ENCODE results near the gene VSNL1. TPM values are rescaled to one million over a fixed set of nuclear protein-coding genes. Genes with fewer than 3 reads are reported as not detected.

The VSNL1 gene
- total RNA-seq, 2 experiments from 2014 or later, result not detected

DNA sequence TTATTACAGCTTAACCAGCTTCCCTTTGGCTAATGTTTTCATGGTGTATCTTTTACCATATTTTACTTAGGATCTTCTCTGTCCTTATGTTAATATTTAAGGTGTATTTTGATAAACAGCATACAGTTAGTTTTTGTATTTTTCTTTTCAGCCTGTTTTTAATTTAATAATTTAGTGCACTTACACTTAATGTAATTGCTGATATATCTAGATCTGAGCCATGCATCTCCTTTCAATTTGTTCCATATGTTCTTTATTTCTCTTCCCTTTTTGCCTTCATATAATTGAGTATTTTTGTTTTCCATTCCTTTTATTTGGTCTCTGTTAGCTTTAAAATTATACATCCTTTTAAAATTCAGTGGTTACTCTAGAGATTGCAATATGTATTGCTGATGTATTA lies 134.3 kb downstream of the VSNL1 start:
- no peak for DNase-seq
- H3K4me1 Mint-ChIP-seq (ENCODE audit: low read depth), result no peaks in the 10 kb centered on the region
- H3K27ac Mint-ChIP-seq, result no peak overlapping the region
- H3K9me3 Mint-ChIP-seq, result no peaks in the 10 kb centered on the region
- H3K36me3 Mint-ChIP-seq (ENCODE audit: low read depth), result peaks cover 21% of the 10 kb centered on the region
- intact Hi-C loops (cut with micrococcal nuclease), result no loop called here
- no peak for ATAC-seq
- POLR2A ChIA-PET, result no interaction called here
- TF ChIP-seq, protein P1, sequence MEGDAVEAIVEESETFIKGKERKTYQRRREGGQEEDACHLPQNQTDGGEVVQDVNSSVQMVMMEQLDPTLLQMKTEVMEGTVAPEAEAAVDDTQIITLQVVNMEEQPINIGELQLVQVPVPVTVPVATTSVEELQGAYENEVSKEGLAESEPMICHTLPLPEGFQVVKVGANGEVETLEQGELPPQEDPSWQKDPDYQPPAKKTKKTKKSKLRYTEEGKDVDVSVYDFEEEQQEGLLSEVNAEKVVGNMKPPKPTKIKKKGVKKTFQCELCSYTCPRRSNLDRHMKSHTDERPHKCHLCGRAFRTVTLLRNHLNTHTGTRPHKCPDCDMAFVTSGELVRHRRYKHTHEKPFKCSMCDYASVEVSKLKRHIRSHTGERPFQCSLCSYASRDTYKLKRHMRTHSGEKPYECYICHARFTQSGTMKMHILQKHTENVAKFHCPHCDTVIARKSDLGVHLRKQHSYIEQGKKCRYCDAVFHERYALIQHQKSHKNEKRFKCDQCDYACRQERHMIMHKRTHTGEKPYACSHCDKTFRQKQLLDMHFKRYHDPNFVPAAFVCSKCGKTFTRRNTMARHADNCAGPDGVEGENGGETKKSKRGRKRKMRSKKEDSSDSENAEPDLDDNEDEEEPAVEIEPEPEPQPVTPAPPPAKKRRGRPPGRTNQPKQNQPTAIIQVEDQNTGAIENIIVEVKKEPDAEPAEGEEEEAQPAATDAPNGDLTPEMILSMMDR (IDR thresholded peaks at IDR 0.05), result no peak
- no peak overlapping the region for H3K4me3 Mint-ChIP-seq
- CTCF ChIA-PET, result interaction anchor here (14.1 kb wide), 1 partner anchor 31 kb away, joined by 136 read pairs; no protein-coding TSS in a partner anchor
- no peaks in the 10 kb centered on the region for H3K27me3 Mint-ChIP-seq

DNA sequence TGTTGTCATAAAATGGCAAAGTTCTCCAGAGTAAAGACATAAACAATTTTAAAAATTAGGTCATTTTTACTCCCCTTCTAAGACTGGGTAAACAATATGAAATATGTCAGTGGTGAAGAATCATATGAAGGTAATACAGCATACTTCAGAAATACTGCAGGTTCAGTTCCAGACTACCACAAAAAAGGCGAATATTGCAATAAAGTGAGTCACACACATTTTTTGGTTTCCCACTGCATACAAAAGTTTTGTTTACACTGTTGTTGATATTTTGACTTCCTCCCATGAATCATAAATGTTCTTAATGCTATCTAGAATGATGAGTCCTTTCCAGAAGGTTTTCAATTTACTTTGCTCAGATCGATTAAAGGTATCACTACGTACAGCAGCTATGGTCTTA lies 139.6 kb downstream of the VSNL1 start:
- TF ChIP-seq, protein P1 (IDR thresholded peaks at IDR 0.05), result no peak
- intact Hi-C loops (cut with micrococcal nuclease), result no loop called here
- ATAC-seq, result no peak
- no peak overlapping the region for H3K4me3 Mint-ChIP-seq
- H3K36me3 Mint-ChIP-seq (ENCODE audit: low read depth), result peaks cover 43% of the 10 kb centered on the region
- ChIA-PET POLR2A (no interaction called here), CTCF (interaction anchor here (2.5 kb wide), 1 partner anchor 9 kb away, joined by 17 read pairs; no protein-coding TSS in a partner anchor)
- no peaks in the 10 kb centered on the region for H3K27me3 Mint-ChIP-seq
- DNase-seq, result no peak
- H3K9me3 Mint-ChIP-seq, result no peaks in the 10 kb centered on the region
- H3K27ac Mint-ChIP-seq, result no peak overlapping the region
- no peaks in the 10 kb centered on the region for H3K4me1 Mint-ChIP-seq (ENCODE audit: low read depth)

DNA sequence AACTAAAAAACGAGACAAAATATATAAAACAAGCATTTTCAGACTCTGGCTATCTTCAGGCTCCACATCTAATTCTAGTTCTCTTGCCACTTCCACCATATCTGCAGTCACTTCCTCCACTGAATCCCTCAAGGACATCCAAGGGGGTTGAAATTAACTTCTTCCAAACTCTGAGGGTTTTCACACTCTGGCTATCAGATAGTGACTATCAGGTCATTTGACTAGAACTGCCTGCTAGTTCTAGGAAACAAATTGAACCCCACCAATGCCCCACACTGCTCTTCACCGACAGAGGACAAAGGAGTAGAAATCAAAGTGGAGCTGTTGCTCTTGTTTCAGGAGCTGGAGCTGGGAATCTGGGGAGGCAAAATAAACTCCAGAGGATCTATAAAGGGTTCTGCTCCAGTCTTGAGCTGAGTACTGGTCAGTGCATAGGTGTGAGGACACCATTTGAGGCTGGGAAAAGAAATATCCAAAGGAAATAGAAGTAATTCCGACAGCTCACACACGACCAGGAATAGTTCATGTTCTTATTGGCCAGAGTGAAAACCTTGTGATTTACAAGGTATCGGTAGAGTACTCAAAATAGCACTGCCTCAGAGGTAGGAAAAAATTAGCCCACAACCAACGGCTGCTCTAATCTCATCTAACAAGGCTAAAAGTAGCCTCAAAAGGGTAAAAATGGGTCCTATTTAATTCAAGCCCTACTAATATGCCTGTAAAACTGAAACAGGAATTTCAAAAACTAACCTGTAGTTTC lies 141.8 kb downstream of the VSNL1 start:
- TF ChIP-seq, protein P1 (IDR thresholded peaks at IDR 0.05), result no peak
- H3K27ac Mint-ChIP-seq, result no peak overlapping the region
- ATAC-seq (no peak), DNase-seq (no peak)
- ChIA-PET POLR2A (no interaction called here), CTCF (interaction anchor here (0.9 to 1.4 kb wide), 3 partner anchors 9 to 36 kb away, joined by 3 to 7 read pairs (median 3); no protein-coding TSS in a partner anchor)
- H3K9me3 Mint-ChIP-seq, result no peaks in the 10 kb centered on the region
- intact Hi-C loops (cut with micrococcal nuclease), result no loop called here
- H3K4me3 Mint-ChIP-seq, result no peak overlapping the region
- peaks cover 46% of the 10 kb centered on the region for H3K36me3 Mint-ChIP-seq (ENCODE audit: low read depth)
- H3K27me3 Mint-ChIP-seq, result no peaks in the 10 kb centered on the region
- H3K4me1 Mint-ChIP-seq (ENCODE audit: low read depth), result no peaks in the 10 kb centered on the region

DNA sequence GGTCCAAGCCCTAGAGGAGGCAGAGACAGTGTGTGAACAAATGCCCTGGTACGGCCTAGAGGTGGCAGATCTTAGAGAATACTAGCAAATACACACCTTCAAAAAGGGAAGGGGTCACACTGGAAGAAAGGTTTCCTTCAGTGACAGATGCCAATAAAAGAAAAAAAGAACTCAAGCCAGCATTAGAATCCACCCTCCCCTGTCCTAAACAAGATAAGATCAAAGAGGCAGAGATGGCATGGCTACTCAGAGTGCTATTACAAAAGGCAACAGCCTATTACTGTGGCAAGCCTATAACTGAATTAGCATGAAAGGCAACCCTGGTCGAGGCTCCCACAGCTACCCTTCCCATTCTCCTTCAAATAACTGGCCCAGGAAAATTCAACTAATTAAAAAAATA lies 143.5 kb downstream of the VSNL1 start:
- intact Hi-C loops (cut with micrococcal nuclease), result no loop called here

DNA sequence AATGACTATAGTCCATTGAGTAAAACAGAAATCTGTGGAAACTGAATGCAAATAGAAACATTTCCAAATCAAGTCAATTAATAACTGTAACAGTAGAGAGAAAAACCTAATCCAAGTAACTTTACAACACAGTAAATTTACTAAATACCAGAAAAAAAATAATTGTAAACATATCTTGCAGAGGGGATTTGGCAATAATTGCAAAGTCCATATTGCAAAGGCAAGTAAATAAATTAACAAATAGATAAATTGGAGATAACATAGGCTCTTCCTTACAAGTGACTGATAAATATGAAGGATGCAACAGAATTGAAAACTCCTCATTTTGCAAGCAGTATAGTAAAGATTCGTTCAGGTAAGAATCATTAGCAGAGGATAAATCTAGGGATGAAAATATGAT lies 148.1 kb downstream of the VSNL1 start:
- DNase-seq (no peak), ATAC-seq (no peak)
- H3K4me3 Mint-ChIP-seq, result no peak overlapping the region
- no peaks in the 10 kb centered on the region for H3K27me3 Mint-ChIP-seq
- ChIA-PET POLR2A (no interaction called here), CTCF (no interaction called here)
- intact Hi-C loops (cut with micrococcal nuclease), result no loop called here
- H3K4me1 Mint-ChIP-seq (ENCODE audit: low read depth), result no peaks in the 10 kb centered on the region
- TF ChIP-seq, protein P1 (IDR thresholded peaks at IDR 0.05), result no peak
- H3K27ac Mint-ChIP-seq, result no peak overlapping the region
- H3K9me3 Mint-ChIP-seq, result no peaks in the 10 kb centered on the region
- H3K36me3 Mint-ChIP-seq (ENCODE audit: low read depth), result peaks cover 53% of the 10 kb centered on the region

More for the DNA sequence above, 143.5 kb downstream of the VSNL1 start:
- POLR2A ChIA-PET, result no interaction called here
- CTCF ChIA-PET, result no interaction called here
- H3K4me3 Mint-ChIP-seq, result no peak overlapping the region
- TF ChIP-seq, protein P1 (IDR thresholded peaks at IDR 0.05), result no peak
- no peaks in the 10 kb centered on the region for H3K4me1 Mint-ChIP-seq (ENCODE audit: low read depth)
- ATAC-seq (no peak), DNase-seq (no peak)
- H3K27me3 Mint-ChIP-seq, result no peaks in the 10 kb centered on the region
- H3K36me3 Mint-ChIP-seq (ENCODE audit: low read depth), result peaks cover 48% of the 10 kb centered on the region
- H3K9me3 Mint-ChIP-seq, result no peaks in the 10 kb centered on the region
- H3K27ac Mint-ChIP-seq, result no peak overlapping the region
